IMR-90 (cell line): Measurements from ENCODE around the gene RGMA. TPM values are rescaled to one million over a fixed set of nuclear protein-coding genes. Genes with fewer than 3 reads are reported as not detected.

Source experiments
- ATAC-seq: fragments of 200-7000 bp; cut with Tn5 transposase; 2 replicates; pipeline ENCODE4 v1.9.1; 2020; ENCODE audit warnings: low read depth, mild to moderate bottlenecking, moderate library complexity
- BruUV-seq: library from RNA; stranded (reverse); fragments of 400-500 nt; replicated peaks from 2 replicates; lab custom pipeline; 2021; lab: Mats Ljungman, UMichigan
- CTCF ChIA-PET: fragments of 300-600 bp; formaldehyde crosslinking; extraction: SDS; loops from one replicate; lab custom pipeline; 2021; ENCODE audit warnings: antibody characterized with exemption; lab: Yijun Ruan, JAX
- POLR2A ChIA-PET: fragments of 300-600 bp; sonication (Branson Sonifier 250); formaldehyde crosslinking; loops from one replicate; lab custom pipeline; 2022; ENCODE audit warnings: antibody characterized with exemption; ENCODE audit not compliant: unreplicated experiment; lab: Charles Lee
- DNase-seq: peaks from one replicate; pipeline ENCODE4 v3.0.0; 2013
- H2AFZ ChIP-seq: replicated peaks from 2 replicates; pipeline ENCODE3; 2013; ENCODE audit warnings: low read length, mild to moderate bottlenecking; ENCODE audit not compliant: poor library complexity
- H2AK5ac ChIP-seq: 2 replicates; pipeline ENCODE4 v1.6.1; 2013; ENCODE audit warnings: low read depth, low read length, inconsistent platforms
- H2AK9ac ChIP-seq: replicated peaks from 2 replicates; pipeline ENCODE3; 2013; ENCODE audit warnings: mild to moderate bottlenecking, low read depth, low read length, moderate library complexity; ENCODE audit not compliant: poor library complexity
- H2BK120ac ChIP-seq: 2 replicates; pipeline ENCODE4 v1.6.1; 2013; ENCODE audit warnings: low read depth, low read length, inconsistent platforms
- H2BK15ac ChIP-seq: 3 replicates; pipeline ENCODE4 v1.6.1; 2013; ENCODE audit warnings: low read depth, low read length, inconsistent platforms
- H2BK20ac ChIP-seq: 2 replicates; pipeline ENCODE4 v1.6.1; 2013; ENCODE audit warnings: low read depth, mild to moderate bottlenecking, inconsistent platforms, low read length, moderate library complexity
- H2BK5ac ChIP-seq: 2 replicates; pipeline ENCODE4 v1.6.1; 2013; ENCODE audit warnings: mild to moderate bottlenecking, low read depth, low read length, inconsistent platforms; ENCODE audit not compliant: poor library complexity, severe bottlenecking
- H3K14ac ChIP-seq: replicated peaks from 2 replicates; pipeline ENCODE4 v1.6.1; 2013; ENCODE audit warnings: low read depth, low read length, inconsistent platforms
- H3K18ac ChIP-seq: 2 replicates; pipeline ENCODE4 v1.6.1; 2013; ENCODE audit warnings: low read depth, low read length, control low read depth
- H3K23ac ChIP-seq: 2 replicates; pipeline ENCODE4 v1.6.1; 2013; ENCODE audit warnings: low read depth, low read length, inconsistent platforms
- H3K27ac ChIP-seq: 2 replicates; pipeline ENCODE4 v1.5.1; 2013; ENCODE audit warnings: mild to moderate bottlenecking, control low read depth, low read length; ENCODE audit not compliant: insufficient read depth
- H3K27me3 ChIP-seq: 2 replicates; pipeline ENCODE4 v1.6.1; 2013; ENCODE audit warnings: low read length; ENCODE audit not compliant: control insufficient read depth, insufficient read depth
- H3K36me3 ChIP-seq: 2 replicates; pipeline ENCODE4 v1.6.1; 2013; ENCODE audit warnings: low read length, mixed read lengths; ENCODE audit not compliant: control insufficient read depth, insufficient read depth
- H3K4ac ChIP-seq: 2 replicates; pipeline ENCODE4 v1.6.1; 2013; ENCODE audit warnings: low read depth, low read length, inconsistent platforms
- H3K4me1 ChIP-seq: 2 replicates; pipeline ENCODE4 v1.6.1; 2013; ENCODE audit warnings: low read length, mixed read lengths; ENCODE audit not compliant: control insufficient read depth, insufficient read depth
- H3K4me2 ChIP-seq: 2 replicates; pipeline ENCODE4 v1.6.1; 2013; ENCODE audit warnings: low read depth, mild to moderate bottlenecking, control low read depth, low read length, moderate library complexity
- H3K4me3 ChIP-seq: 2 replicates; pipeline ENCODE4 v1.5.1; 2013; ENCODE audit warnings: low read depth, mild to moderate bottlenecking, control low read depth, low read length, moderate library complexity; ENCODE audit not compliant: insufficient read depth
- H3K56ac ChIP-seq: 2 replicates; pipeline ENCODE4 v1.6.1; 2013; ENCODE audit warnings: low read length, inconsistent platforms; ENCODE audit not compliant: insufficient read depth; ENCODE audit errors: extremely low read depth
- H3K79me1 ChIP-seq, 2 experiments: 2 replicates each; pipeline ENCODE4 v1.6.1; 2013; ENCODE audit warnings: low read length in 2 of 2, inconsistent platforms in 1 of 2, low read depth in 1 of 2
- H3K9ac ChIP-seq: 2 replicates; pipeline ENCODE4 v1.6.1; 2013; ENCODE audit warnings: low read depth, low read length, control low read depth
- H3K9me1 ChIP-seq: 2 replicates; pipeline ENCODE4 v1.6.1; 2013; ENCODE audit warnings: low read length, inconsistent platforms; ENCODE audit not compliant: insufficient read depth
- H3K9me3 ChIP-seq: 2 replicates; pipeline ENCODE4 v1.6.1; 2013; ENCODE audit warnings: low read length; ENCODE audit not compliant: control insufficient read depth, insufficient read depth
- H4K20me1 ChIP-seq: 2 replicates; pipeline ENCODE4 v1.6.1; 2013; ENCODE audit warnings: low read length, inconsistent platforms; ENCODE audit not compliant: insufficient read depth
- H4K5ac ChIP-seq: 2 replicates; pipeline ENCODE4 v1.6.1; 2013; ENCODE audit warnings: mild to moderate bottlenecking, low read depth, low read length, control low read depth
- H4K8ac ChIP-seq, 2 experiments: 2 replicates each; pipeline ENCODE4 v1.6.1; 2013; ENCODE audit warnings: low read depth in 2 of 2, low read length in 2 of 2, control low read depth in 1 of 2, inconsistent platforms in 1 of 2
- H4K91ac ChIP-seq: 2 replicates; pipeline ENCODE4 v1.6.1; 2013; ENCODE audit warnings: low read depth, low read length, inconsistent platforms; ENCODE audit not compliant: insufficient read depth
- BHLHE40 ChIP-seq: fragments of 150-350 bp; IDR thresholded peaks from 2 replicates; pipeline ENCODE4 v1.6.1; 2016; ENCODE audit warnings: mild to moderate bottlenecking, low read depth, low read length
- CEBPB ChIP-seq: IDR thresholded peaks from 2 replicates; pipeline ENCODE4 v1.6.1; 2012; ENCODE audit warnings: low read depth, low read length, improper control_type of control experiment
- CHD1 ChIP-seq: IDR thresholded peaks from 2 replicates; pipeline ENCODE4 v1.6.1; 2012; ENCODE audit warnings: low read depth, low read length, improper control_type of control experiment
- FOS ChIP-seq: fragments of 150-350 bp; IDR thresholded peaks from 2 replicates; pipeline ENCODE4 v1.6.1; 2016; ENCODE audit warnings: low read depth, low read length
- MAFK ChIP-seq: IDR thresholded peaks from 2 replicates; pipeline ENCODE4 v1.6.1; 2012; ENCODE audit warnings: low read depth, low read length, improper control_type of control experiment
- MAZ ChIP-seq: IDR thresholded peaks from 2 replicates; pipeline ENCODE4 v1.6.1; 2012; ENCODE audit warnings: low read depth, mild to moderate bottlenecking, low read length, improper control_type of control experiment, moderate library complexity, borderline replicate concordance
- MXI1 ChIP-seq: IDR thresholded peaks from 2 replicates; pipeline ENCODE4 v1.6.1; 2012; ENCODE audit warnings: low read depth, mild to moderate bottlenecking, low read length, moderate library complexity, borderline replicate concordance
- NFE2L2 ChIP-seq: fragments of 150-350 bp; IDR thresholded peaks from 2 replicates; pipeline ENCODE4 v1.6.1; 2016; ENCODE audit warnings: low read depth, mild to moderate bottlenecking, low read length
- POLR2A ChIP-seq: IDR thresholded peaks from 2 replicates; pipeline ENCODE4 v1.6.1; 2012; ENCODE audit warnings: mild to moderate bottlenecking, low read depth, low read length
- RAD21 ChIP-seq: IDR thresholded peaks from 2 replicates; pipeline ENCODE4 v1.6.1; 2012; ENCODE audit warnings: low read length, improper control_type of control experiment
- RCOR1 ChIP-seq: IDR thresholded peaks from 2 replicates; pipeline ENCODE4 v1.6.1; 2012; ENCODE audit warnings: mild to moderate bottlenecking, low read length, improper control_type of control experiment; ENCODE audit not compliant: insufficient replicate concordance
- RFX5 ChIP-seq: IDR thresholded peaks from 2 replicates; pipeline ENCODE4 v1.8.0; 2012; ENCODE audit warnings: low read depth, mild to moderate bottlenecking, low read length, moderate library complexity
- SMC3 ChIP-seq: fragments of 150-350 bp; IDR thresholded peaks from 2 replicates; pipeline ENCODE4 v1.6.1; 2016; ENCODE audit warnings: low read depth, mild to moderate bottlenecking, antibody characterized with exemption, low read length, moderate library complexity
- WGBS, 2 experiments: methylation state at CpG; one replicate each; pipeline versions ENCODE4 v1.1.5 to v1.1.7; 2013; ENCODE audit warnings: missing lambda C conversion rate in 2 of 2; ENCODE audit not compliant: insufficient read length in 1 of 2; ENCODE audit errors: extremely low coverage in 2 of 2; 5-methylcytosine and 5-hydroxymethylcytosine counted together
- dilution Hi-C: fragments of 300-500 bp; cut with HindIII; formaldehyde crosslinking; loops from one replicate; pipeline ENCODE4 v1.14.3; 2018; ENCODE audit warnings: low sequenced_read_pairs; ENCODE audit not compliant: unreplicated experiment
- in situ Hi-C: fragments of 300-500 bp; cut with MboI; formaldehyde crosslinking; loops from 3 replicates; pipeline ENCODE4 v1.14.3; 2019; ENCODE audit warnings: low sequenced_read_pairs, inconsistent platforms, mixed read lengths
- intact Hi-C: fragments of 100-400 bp; cut with micrococcal nuclease; formaldehyde crosslinking; loops from 2 replicates; pipeline ENCODE4 v1.10.0; 2022
- polyA plus RNA-seq, 3 experiments: library from polyadenylated mRNA; depleted of rRNA; stranded (reverse); fragments of >200 nt; gene quantifications; 2 replicates each; pipeline ENCODE4 v1.2.3, GENCODE V29; 2012; ENCODE audit warnings: low replicate concordance in 1 of 3
- total RNA-seq: library from RNA; depleted of rRNA; stranded (reverse); fragments of >200 nt; gene quantifications from 2 replicates; pipeline ENCODE4 v1.2.3, GENCODE V29; 2012
- TF ChIP-seq, protein P1 (sequence below): conservative IDR thresholded peaks from 2 replicates; pipeline ENCODE4 v1.5.1; 2012; ENCODE audit warnings: mild to moderate bottlenecking, low read depth, low read length, improper control_type of control experiment
- TF ChIP-seq, protein P2 (sequence below): fragments of 150-350 bp; IDR thresholded peaks from 2 replicates; pipeline ENCODE4 v1.6.1; 2017; ENCODE audit warnings: mild to moderate bottlenecking, antibody characterized with exemption, low read length, low read depth
- TF ChIP-seq, protein P3 (sequence below): fragments of 150-350 bp; IDR thresholded peaks from 2 replicates; pipeline ENCODE4 v1.6.1; 2016; ENCODE audit warnings: low read depth, mild to moderate bottlenecking, low read length, moderate library complexity, borderline replicate concordance

RGMA gene
- total and polyA plus RNA-seq, 2 of the 4 experiments (the other 2 are of a cell fraction), result 0.18 to 0.26 TPM

DNA sequence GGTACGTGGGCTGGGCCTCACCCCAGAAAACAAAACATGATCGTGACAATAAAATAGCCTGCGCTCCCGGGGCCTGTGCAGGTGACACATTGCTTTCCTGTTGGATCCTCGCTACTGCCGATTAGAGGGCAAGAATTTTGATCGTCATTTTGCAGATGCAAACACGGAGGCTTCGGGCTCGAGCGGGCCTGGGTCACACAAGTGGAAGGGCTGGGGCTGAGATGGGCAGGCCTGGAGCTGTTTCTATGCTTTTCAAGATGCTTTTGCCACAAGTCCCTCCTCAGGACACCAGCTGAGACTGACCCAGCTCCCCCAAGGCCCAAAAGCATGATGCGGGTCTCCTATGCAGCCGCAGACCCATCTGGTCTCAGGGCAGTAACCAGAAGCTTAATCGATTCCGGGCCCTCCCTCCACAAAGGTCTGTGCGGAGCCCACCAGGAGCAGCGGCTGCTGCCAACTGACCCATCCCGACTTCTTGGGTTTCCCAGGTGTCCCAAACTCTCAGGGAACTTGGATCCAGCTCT, 30.0 kb downstream of the RGMA start:
- H3K23ac ChIP-seq, result no peak overlapping the region
- no peak overlapping the region for H3K14ac ChIP-seq
- H2BK15ac ChIP-seq, result no peak overlapping the region
- no peaks in the 10 kb centered on the region for H3K36me3 ChIP-seq
- H3K9me3 ChIP-seq, result no peaks in the 10 kb centered on the region
- H2BK120ac ChIP-seq, result no peak overlapping the region
- peaks cover 12% of the 10 kb centered on the region for H3K27me3 ChIP-seq
- H4K91ac ChIP-seq, result no peak overlapping the region
- DNase-seq, result no peak
- H2AK9ac ChIP-seq, result no peak overlapping the region
- no peak overlapping the region for H3K56ac ChIP-seq
- no peak overlapping the region for H2BK5ac ChIP-seq
- POLR2A ChIA-PET, result no interaction called here
- H3K18ac ChIP-seq, result no peak overlapping the region
- H3K27ac ChIP-seq, result no peak overlapping the region
- WGBS, 2 experiments, result 70% methylated on average over 12 of the region's 18 CpGs; no CpG with 5 or more reads in 1 of the 2 experiments
- H4K5ac ChIP-seq, result no peak overlapping the region
- no peak overlapping the region for H3K4me2 ChIP-seq
- H2AK5ac ChIP-seq, result no peak overlapping the region
- in situ Hi-C loops, result no loop called here
- H4K8ac ChIP-seq, result no peak overlapping the region
- dilution Hi-C loops, result no loop called here
- H3K4me1 ChIP-seq, result peaks cover 1% of the 10 kb centered on the region; the same call in 1 of the 2 replicates
- CTCF ChIA-PET, result interaction anchor here (1.5 kb wide), 1 partner anchor 29 kb away, joined by 3 read pairs; no protein-coding TSS in a partner anchor
- no peak overlapping the region for H3K4ac ChIP-seq
- no peak for ATAC-seq
- intact Hi-C loops, result no loop called here
- no TSS peak for BruUV-seq
- no peaks in the 10 kb centered on the region for H3K79me1 ChIP-seq
- H4K20me1 ChIP-seq, result no peaks in the 10 kb centered on the region
- no peak overlapping the region for H3K9ac ChIP-seq
- no peak overlapping the region for H3K4me3 ChIP-seq
- TF ChIP-seq, protein P1, sequence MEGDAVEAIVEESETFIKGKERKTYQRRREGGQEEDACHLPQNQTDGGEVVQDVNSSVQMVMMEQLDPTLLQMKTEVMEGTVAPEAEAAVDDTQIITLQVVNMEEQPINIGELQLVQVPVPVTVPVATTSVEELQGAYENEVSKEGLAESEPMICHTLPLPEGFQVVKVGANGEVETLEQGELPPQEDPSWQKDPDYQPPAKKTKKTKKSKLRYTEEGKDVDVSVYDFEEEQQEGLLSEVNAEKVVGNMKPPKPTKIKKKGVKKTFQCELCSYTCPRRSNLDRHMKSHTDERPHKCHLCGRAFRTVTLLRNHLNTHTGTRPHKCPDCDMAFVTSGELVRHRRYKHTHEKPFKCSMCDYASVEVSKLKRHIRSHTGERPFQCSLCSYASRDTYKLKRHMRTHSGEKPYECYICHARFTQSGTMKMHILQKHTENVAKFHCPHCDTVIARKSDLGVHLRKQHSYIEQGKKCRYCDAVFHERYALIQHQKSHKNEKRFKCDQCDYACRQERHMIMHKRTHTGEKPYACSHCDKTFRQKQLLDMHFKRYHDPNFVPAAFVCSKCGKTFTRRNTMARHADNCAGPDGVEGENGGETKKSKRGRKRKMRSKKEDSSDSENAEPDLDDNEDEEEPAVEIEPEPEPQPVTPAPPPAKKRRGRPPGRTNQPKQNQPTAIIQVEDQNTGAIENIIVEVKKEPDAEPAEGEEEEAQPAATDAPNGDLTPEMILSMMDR, result no peak
- TF ChIP-seq FOS (no peak), MAZ (no peak), MAFK (no peak), SMC3 (no peak), CEBPB (no peak), NFE2L2 (no peak), MXI1 (no peak), RAD21 (no peak), CHD1 (no peak), RCOR1 (no peak), POLR2A (no peak), RFX5 (no peak), BHLHE40 (no peak)
- TF ChIP-seq, protein P2, sequence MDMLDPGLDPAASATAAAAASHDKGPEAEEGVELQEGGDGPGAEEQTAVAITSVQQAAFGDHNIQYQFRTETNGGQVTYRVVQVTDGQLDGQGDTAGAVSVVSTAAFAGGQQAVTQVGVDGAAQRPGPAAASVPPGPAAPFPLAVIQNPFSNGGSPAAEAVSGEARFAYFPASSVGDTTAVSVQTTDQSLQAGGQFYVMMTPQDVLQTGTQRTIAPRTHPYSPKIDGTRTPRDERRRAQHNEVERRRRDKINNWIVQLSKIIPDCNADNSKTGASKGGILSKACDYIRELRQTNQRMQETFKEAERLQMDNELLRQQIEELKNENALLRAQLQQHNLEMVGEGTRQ, result no peak
- TF ChIP-seq, protein P3, sequence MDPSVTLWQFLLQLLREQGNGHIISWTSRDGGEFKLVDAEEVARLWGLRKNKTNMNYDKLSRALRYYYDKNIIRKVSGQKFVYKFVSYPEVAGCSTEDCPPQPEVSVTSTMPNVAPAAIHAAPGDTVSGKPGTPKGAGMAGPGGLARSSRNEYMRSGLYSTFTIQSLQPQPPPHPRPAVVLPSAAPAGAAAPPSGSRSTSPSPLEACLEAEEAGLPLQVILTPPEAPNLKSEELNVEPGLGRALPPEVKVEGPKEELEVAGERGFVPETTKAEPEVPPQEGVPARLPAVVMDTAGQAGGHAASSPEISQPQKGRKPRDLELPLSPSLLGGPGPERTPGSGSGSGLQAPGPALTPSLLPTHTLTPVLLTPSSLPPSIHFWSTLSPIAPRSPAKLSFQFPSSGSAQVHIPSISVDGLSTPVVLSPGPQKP, result no peak
- H2AFZ ChIP-seq, result no peak overlapping the region
- no peaks in the 10 kb centered on the region for H3K9me1 ChIP-seq
- no peak overlapping the region for H2BK20ac ChIP-seq
